Thymus (tissue), 14 donors: Measurements from ENCODE around the gene ZRSR2. TPM values are rescaled to one million over a fixed set of nuclear protein-coding genes. Genes with fewer than 3 reads are reported as not detected.
"Not testable (repeated sequence)": the region's sequence is repeated elsewhere in the genome, so short reads cannot be mapped to it uniquely, and the experiment has no call there.

Source experiments
- DNase-seq, 9 donors: peaks; one replicate each; pipeline ENCODE4 v3.0.0-alpha.2; 2013; ENCODE audit warnings: low spot score in 9 of 9, low read depth in 6 of 9, missing footprints in 1 of 9
- H3K27ac ChIP-seq, 2 donors: one replicate each; pipeline ENCODE4 v1.5.1; 2013; ENCODE audit warnings: control low read depth in 1 of 2, low read depth in 1 of 2, low read length in 1 of 2, mild to moderate bottlenecking in 1 of 2, moderate library complexity in 1 of 2
- H3K27me3 ChIP-seq, 2 donors: one replicate each; pipeline ENCODE4 v1.5.1; 2013; ENCODE audit warnings: low read length in 1 of 2; ENCODE audit not compliant: control insufficient read depth in 2 of 2, insufficient read depth in 1 of 2
- H3K36me3 ChIP-seq, 2 donors: one replicate each; pipeline ENCODE4 v1.5.1; 2013; ENCODE audit warnings: low read length in 1 of 2, mild to moderate bottlenecking in 1 of 2, moderate library complexity in 1 of 2; ENCODE audit not compliant: control insufficient read depth in 2 of 2, insufficient read depth in 2 of 2
- H3K4me1 ChIP-seq, 2 donors: one replicate each; pipeline ENCODE4 v1.5.1; 2013; ENCODE audit warnings: low read length in 2 of 2; ENCODE audit not compliant: control insufficient read depth in 2 of 2, insufficient read depth in 2 of 2
- H3K4me3 ChIP-seq, 2 donors: one replicate each; pipeline ENCODE4 v1.5.1; 2013; ENCODE audit warnings: low read length in 2 of 2, control low read depth in 1 of 2, mild to moderate bottlenecking in 1 of 2
- H3K9me3 ChIP-seq, 2 donors: one replicate each; pipeline ENCODE4 v1.5.1; 2013; ENCODE audit warnings: low read length in 1 of 2, mild to moderate bottlenecking in 1 of 2; ENCODE audit not compliant: control insufficient read depth in 2 of 2, insufficient read depth in 1 of 2
- WGBS: extraction: QIAGEN DNeasy Blood & Tissue Kit; methylation state at CpG from one replicate; pipeline ENCODE4 v1.1.7; 2013; 5-methylcytosine and 5-hydroxymethylcytosine counted together
- long read RNA-seq, 10 donors: transcript quantifications; one replicate each; lab custom pipeline, GENCODE V29; 2026
- polyA plus RNA-seq: library from polyadenylated mRNA; stranded (reverse); fragments of 200-250 nt; gene quantifications from one replicate; pipeline ENCODE4 v1.2.3, GENCODE V29; 2013
- total RNA-seq: library from RNA; stranded (reverse); fragments of 120-200 nt; gene quantifications from one replicate; pipeline ENCODE4 v1.2.4, GENCODE V29; 2013
- donor health status: healthy.

The ZRSR2 gene
- total RNA-seq (9.5 TPM), polyA plus RNA-seq (30.0 TPM)
- long read RNA-seq, donor 1 = 0 reads
- long read RNA-seq, donor 2, transcript ZRSR2-201 (11 exons, 1,491 nt) = major isoform, 6 of 96 reads
- long read RNA-seq, donor 2, partial matches to known transcripts = 17 of 96 reads
- long read RNA-seq, donor 2, other reads (novel, unspliced or antisense) = 73 of 96 reads
- long read RNA-seq, donor 3, partial matches to known transcripts = 0 of 2 reads
- long read RNA-seq, donor 3, other reads (novel, unspliced or antisense) = 0 of 2 reads
- long read RNA-seq, donor 4, partial matches to known transcripts = 0 of 32 reads
- long read RNA-seq, donor 4, other reads (novel, unspliced or antisense) = 31 of 32 reads
- long read RNA-seq, donor 5, partial matches to known transcripts = 33 of 87 reads
- long read RNA-seq, donor 5, other reads (novel, unspliced or antisense) = 53 of 87 reads
- long read RNA-seq, donor 6, partial matches to known transcripts = 0 of 34 reads
- long read RNA-seq, donor 6, other reads (novel, unspliced or antisense) = 32 of 34 reads
- long read RNA-seq, donor 7, partial matches to known transcripts = 0 of 1 reads
- long read RNA-seq, donor 7, other reads (novel, unspliced or antisense) = 0 of 1 reads
- long read RNA-seq, donor 8 = 0 reads
- long read RNA-seq, donor 9, partial matches to known transcripts = 0 of 2 reads
- long read RNA-seq, donor 9, other reads (novel, unspliced or antisense) = 0 of 2 reads
- long read RNA-seq, donor 10, partial matches to known transcripts = 6 of 6 reads
- long read RNA-seq, donor 10, other reads (novel, unspliced or antisense) = 0 of 6 reads

GRCh38 chrX:15789979-15790768, at the start of gene ZRSR2:
Gene ZRSR2, plus strand, starts transcription at chrX:15790484. Its CDS starts 12 bp downstream, at chrX:15790496.
- WGBS = under 1% methylated on average over 55 of the region's 55 CpGs
- H3K27me3 ChIP-seq = no peaks in the 10 kb centered on the region
- H3K27ac ChIP-seq = peak within 1 kb of the TSS; percentile 92 to 95
- peaks cover 0 to 11% of the 10 kb centered on the region in 2 donors for H3K4me1 ChIP-seq
- H3K9me3 ChIP-seq = no peaks in the 10 kb centered on the region
- H3K4me3 ChIP-seq = peak within 1 kb of the TSS; percentile 69 to 83
- peak; percentile 53 to 95 (median 77) for DNase-seq
- peaks cover 0 to 6% of the 10 kb centered on the region in 2 donors for H3K36me3 ChIP-seq

- no peaks in the 10 kb centered on the region for H3K4me1 ChIP-seq
- no peak overlapping the region for H3K4me3 ChIP-seq
- H3K27ac ChIP-seq = no peak overlapping the region
- H3K36me3 ChIP-seq = no peaks in the 10 kb centered on the region
- DNase-seq = no peak
- H3K9me3 ChIP-seq = no peaks in the 10 kb centered on the region
- 97% methylated on average over 9 of the region's 9 CpGs for WGBS
- H3K27me3 ChIP-seq = peaks cover 0 to 1% of the 10 kb centered on the region in 2 donors
Observed at GRCh38 chrX:15744181-15744867, 46.0 kb upstream of the ZRSR2 start.

- 99% methylated on average over 4 of the region's 4 CpGs for WGBS
Observed at GRCh38 chrX:15745179-15745578, 45.1 kb upstream of the ZRSR2 start.

GRCh38 chrX:15746651-15747050, 43.6 kb upstream of the ZRSR2 start:
- H3K4me1 ChIP-seq, H3K9me3 ChIP-seq, H3K27me3 ChIP-seq, DNase-seq, H3K27ac ChIP-seq, H3K4me3 ChIP-seq, H3K36me3 ChIP-seq: not testable (repeated sequence)
- WGBS = 96% methylated on average over 6 of the region's 6 CpGs

More at GRCh38 chrX:15745179-15745578, 45.1 kb upstream of the ZRSR2 start:
- Histone ChIP-seq H3K36me3 (no peaks in the 10 kb centered on the region), H3K4me3 (no peak overlapping the region), H3K27ac (no peak overlapping the region), H3K4me1 (peaks cover 0 to 2% of the 10 kb centered on the region in 2 donors), H3K27me3 (no peaks in the 10 kb centered on the region), H3K9me3 (no peaks in the 10 kb centered on the region)
- no peak for DNase-seq

- Histone ChIP-seq H3K4me3 (no peak overlapping the region), H3K9me3 (no peaks in the 10 kb centered on the region), H3K27ac (no peak overlapping the region), H3K27me3 (no peaks in the 10 kb centered on the region), H3K36me3 (no peaks in the 10 kb centered on the region), H3K4me1 (peaks cover 2 to 13% of the 10 kb centered on the region in 2 donors)
- DNase-seq = no peak
- 97% methylated on average over 13 of the region's 13 CpGs for WGBS
Observed at GRCh38 chrX:15747626-15748173, 42.6 kb upstream of the ZRSR2 start.

- no peaks in the 10 kb centered on the region for H3K27me3 ChIP-seq
- 95% methylated on average over 3 of the region's 3 CpGs for WGBS
- no peaks in the 10 kb centered on the region for H3K36me3 ChIP-seq
- no peak for DNase-seq
- H3K9me3 ChIP-seq = no peaks in the 10 kb centered on the region
- H3K4me1 ChIP-seq = peaks cover 2 to 13% of the 10 kb centered on the region in 2 donors
- H3K27ac ChIP-seq = no peak overlapping the region
- no peak overlapping the region for H3K4me3 ChIP-seq
Observed at GRCh38 chrX:15748841-15749240, 41.4 kb upstream of the ZRSR2 start.

GRCh38 chrX:15749642-15750610, 40.4 kb upstream of the ZRSR2 start:
- Histone ChIP-seq H3K27ac (peak overlapping the region; percentile 76 to 88), H3K36me3 (no peaks in the 10 kb centered on the region), H3K9me3 (no peaks in the 10 kb centered on the region), H3K27me3 (no peaks in the 10 kb centered on the region), H3K4me3 (no peak overlapping the region), H3K4me1 (peaks cover 2 to 13% of the 10 kb centered on the region in 2 donors)
- WGBS = 27% methylated on average over 7 of the region's 7 CpGs
- peak in 2 of 9 donors; percentile 30 to 68 for DNase-seq
